GM23338 (cell line): ENCODE results near the gene ADD3. TPM values are rescaled to one million over a fixed set of nuclear protein-coding genes. Genes with fewer than 3 reads are reported as not detected.

Experiments
- ATAC-seq: fragments of 200-7000 bp; cut with Tn5 transposase; 3 replicates; pipeline ENCODE4 v1.9.1; 2020
- DNase-seq: peaks from one replicate; pipeline ENCODE4 v3.0.0-alpha.2; 2015; ENCODE audit warnings: low spot score
- H2AFZ ChIP-seq: fragments of 200-600 bp; sonication (generic); 2 replicates; pipeline ENCODE4 v1.8.0; 2016; ENCODE audit warnings: antibody characterized with exemption, mild to moderate bottlenecking, moderate library complexity
- H3F3A ChIP-seq: fragments of 200-600 bp; sonication (generic); replicated peaks from 2 replicates; pipeline ENCODE4 v1.8.0; 2017; ENCODE audit warnings: antibody characterized with exemption, mixed run types, low read depth
- H3K27ac ChIP-seq: fragments of 200-600 bp; sonication (generic); 2 replicates; pipeline ENCODE4 v1.6.1; 2016; ENCODE audit warnings: low read depth
- H3K27me3 ChIP-seq: fragments of 200-600 bp; sonication (generic); 2 replicates; pipeline ENCODE4 v1.8.0; 2016; ENCODE audit warnings: mild to moderate bottlenecking, mixed run types, moderate library complexity; ENCODE audit not compliant: insufficient read depth
- H3K36me3 ChIP-seq: fragments of 200-600 bp; sonication (generic); 2 replicates; pipeline ENCODE4 v1.8.0; 2016; ENCODE audit warnings: mild to moderate bottlenecking; ENCODE audit not compliant: insufficient read depth
- H3K4me1 ChIP-seq: fragments of 200-600 bp; sonication (generic); 2 replicates; pipeline ENCODE4 v1.8.0; 2016; ENCODE audit warnings: mild to moderate bottlenecking, moderate library complexity; ENCODE audit not compliant: insufficient read depth
- H3K4me2 ChIP-seq: fragments of 200-600 bp; sonication (generic); 2 replicates; pipeline ENCODE4 v1.7.1; 2017; ENCODE audit warnings: mixed run types
- H3K4me3 ChIP-seq: fragments of 200-600 bp; sonication (generic); 2 replicates; pipeline ENCODE4 v1.6.1; 2016; ENCODE audit warnings: mixed run types
- H3K79me2 ChIP-seq: fragments of 200-600 bp; sonication (generic); replicated peaks from 2 replicates; pipeline ENCODE4 v1.8.0; 2017; ENCODE audit warnings: mild to moderate bottlenecking; ENCODE audit not compliant: insufficient read depth
- H3K9me2 ChIP-seq: fragments of 200-600 bp; sonication (generic); 2 replicates; pipeline ENCODE4 v1.8.0; 2017; ENCODE audit not compliant: insufficient read depth
- H4K20me1 ChIP-seq: fragments of 200-600 bp; sonication (generic); replicated peaks from 2 replicates; pipeline ENCODE4 v1.8.0; 2017; ENCODE audit warnings: mild to moderate bottlenecking; ENCODE audit not compliant: insufficient read depth
- H3K27ac Mint-ChIP-seq: 2 replicates; pipeline ENCODE4 v1.8.0; 2020; ENCODE audit warnings: inconsistent platforms, mild to moderate bottlenecking, moderate library complexity, mixed read lengths
- H3K27me3 Mint-ChIP-seq: 3 replicates; pipeline ENCODE4 v1.8.0; 2022; ENCODE audit warnings: low read depth, mild to moderate bottlenecking, moderate library complexity, mixed read lengths, inconsistent platforms; ENCODE audit not compliant: insufficient read depth, poor library complexity
- H3K36me3 Mint-ChIP-seq: 3 replicates; pipeline ENCODE4 v1.8.0; 2021; ENCODE audit warnings: low read depth, mild to moderate bottlenecking, inconsistent platforms, moderate library complexity, mixed read lengths
- H3K4me1 Mint-ChIP-seq: 3 replicates; pipeline ENCODE4 v1.8.0; 2020; ENCODE audit warnings: mild to moderate bottlenecking, inconsistent platforms, mixed read lengths
- H3K4me3 Mint-ChIP-seq: 3 replicates; pipeline ENCODE4 v1.8.0; 2021; ENCODE audit warnings: moderate library complexity, mild to moderate bottlenecking, inconsistent platforms, mixed read lengths
- H3K9me3 Mint-ChIP-seq: 3 replicates; pipeline ENCODE4 v1.8.0; 2020; ENCODE audit warnings: moderate library complexity, mild to moderate bottlenecking, inconsistent platforms, mixed read lengths
- EZH2phosphoT487 ChIP-seq: fragments of 200-600 bp; sonication (generic); IDR thresholded peaks from one replicate; pipeline ENCODE4 v1.8.1; 2018; ENCODE audit warnings: antibody characterized with exemption; ENCODE audit not compliant: unreplicated experiment
- NANOG ChIP-seq: IDR thresholded peaks from 2 replicates; pipeline ENCODE4 v1.6.1; 2016; ENCODE audit warnings: antibody characterized with exemption, borderline replicate concordance
- REST ChIP-seq: IDR thresholded peaks from one replicate; pipeline ENCODE4 v1.6.1; 2018; ENCODE audit warnings: antibody characterized with exemption; ENCODE audit not compliant: unreplicated experiment
- STAT1 ChIP-seq: IDR thresholded peaks from one replicate; pipeline ENCODE4 v1.6.1; 2016; ENCODE audit warnings: antibody characterized with exemption; ENCODE audit not compliant: unreplicated experiment
- ZNF331 ChIP-seq: fragments of 250-450 bp; sonication (Bioruptor Pico); IDR thresholded peaks from 2 replicates; pipeline ENCODE4 v1.5.0; 2020; ENCODE audit warnings: low read depth, mild to moderate bottlenecking, moderate library complexity
- ZNF462 ChIP-seq: fragments of 250-450 bp; sonication (Bioruptor Pico); IDR thresholded peaks from 2 replicates; pipeline ENCODE4 v1.5.0; 2020; ENCODE audit warnings: mild to moderate bottlenecking, moderate library complexity
- polyA plus RNA-seq: library from polyadenylated mRNA; unstranded; fragments of >200 nt; fragmentation: Nextera tagmentation; extraction: Ambion mirVana; gene quantifications from 2 replicates; pipeline ENCODE4 v1.2.1, GENCODE V29; 2016
- total RNA-seq: library from RNA; depleted of rRNA; stranded (reverse); fragments of >200 nt; shearing (Covaris generic); gene quantifications from 2 replicates; pipeline ENCODE4 v1.2.3, GENCODE V29; 2014

ADD3 gene
- total and polyA plus RNA-seq, 2 experiments from 2014 or later, result 68.5 to 767 TPM

- Mint-ChIP-seq H3K9me3 (no peaks in the 10 kb centered on the region), H3K27me3 (peaks cover 12% of the 10 kb centered on the region), H3K4me1 (peaks cover 14% of the 10 kb centered on the region), H3K27ac (no peak overlapping the region), H3K36me3 (no peaks in the 10 kb centered on the region), H3K4me3 (no peak overlapping the region)
- no peaks in the 10 kb centered on the region for H3K9me2 ChIP-seq
- TF ChIP-seq STAT1 (no peak), ZNF462 (CRISPR knock-in tag) (no peak), ZNF331 (CRISPR knock-in tag) (no peak), NANOG (no peak), REST (no peak), EZH2phosphoT487 (no peak)
- no peaks in the 10 kb centered on the region for H3K36me3 ChIP-seq
- H3K4me2 ChIP-seq, result no peak overlapping the region
- ATAC-seq (no peak; the same call in 2 of the 3 replicates), DNase-seq (no peak)
- H3K27me3 ChIP-seq, result peaks cover 10% of the 10 kb centered on the region; the same call in 1 of the 2 replicates
- H4K20me1 ChIP-seq, result no peaks in the 10 kb centered on the region
- no peaks in the 10 kb centered on the region for H3F3A ChIP-seq
- H3K4me1 ChIP-seq, result no peaks in the 10 kb centered on the region
- no peak overlapping the region for H3K27ac ChIP-seq
- no peak overlapping the region for H3K4me3 ChIP-seq
- no peak overlapping the region for H2AFZ ChIP-seq
- H3K79me2 ChIP-seq, result no peaks in the 10 kb centered on the region
These were observed 143.2 kb downstream of the ADD3 start for GRCh38 chr10:110150981-110151380.
